IPS-NIHi7 (cell line): ENCODE data around the gene PRPF19.

Experiments
- DNase-seq: peaks from one replicate; pipeline ENCODE4 v3.0.0; 2012; ENCODE audit warnings: mixed read lengths; ENCODE audit errors: extremely low spot score

The PRPF19 gene

DNA sequence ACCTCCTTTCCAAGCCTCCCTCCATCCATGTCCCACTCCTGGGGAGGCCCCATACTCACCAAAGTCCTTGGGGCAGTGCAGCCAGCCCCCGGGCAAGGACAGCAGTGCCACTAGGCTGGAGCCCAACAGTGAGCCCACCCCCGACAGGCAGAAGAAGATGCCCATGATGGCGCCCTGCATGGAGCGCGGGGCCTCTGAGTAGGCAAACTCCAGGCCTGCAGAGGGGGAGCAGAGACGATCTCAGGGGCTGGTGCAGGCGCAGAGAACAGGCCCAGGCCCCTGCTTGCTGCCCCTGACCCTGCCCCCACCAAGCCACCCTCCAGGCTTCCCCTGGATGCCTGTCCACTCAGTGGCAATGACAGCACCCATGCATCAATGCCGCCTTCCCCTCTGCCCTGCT lies 31.4 kb upstream of the PRPF19 start:
- no peak for DNase-seq

DNA sequence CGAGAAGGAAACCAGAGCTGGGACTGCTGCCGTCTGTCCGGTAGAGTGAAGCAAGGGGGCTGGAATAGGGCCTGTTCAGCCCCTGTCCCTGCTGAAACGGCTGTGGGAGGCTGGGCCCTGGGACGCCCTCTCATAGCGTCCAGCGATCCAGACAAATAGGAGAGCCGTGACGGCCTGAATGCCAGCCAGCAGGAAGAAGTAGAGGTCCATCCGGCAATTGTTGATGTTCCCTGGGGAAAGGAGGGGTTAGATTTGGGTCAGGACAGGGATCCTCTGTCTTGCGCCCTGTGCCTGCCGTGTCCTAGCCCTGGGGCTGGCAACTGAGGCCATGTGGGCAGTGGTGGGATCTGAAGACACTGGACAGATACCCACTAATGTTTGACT lies 30.8 kb upstream of the PRPF19 start:
- no peak for DNase-seq

DNA sequence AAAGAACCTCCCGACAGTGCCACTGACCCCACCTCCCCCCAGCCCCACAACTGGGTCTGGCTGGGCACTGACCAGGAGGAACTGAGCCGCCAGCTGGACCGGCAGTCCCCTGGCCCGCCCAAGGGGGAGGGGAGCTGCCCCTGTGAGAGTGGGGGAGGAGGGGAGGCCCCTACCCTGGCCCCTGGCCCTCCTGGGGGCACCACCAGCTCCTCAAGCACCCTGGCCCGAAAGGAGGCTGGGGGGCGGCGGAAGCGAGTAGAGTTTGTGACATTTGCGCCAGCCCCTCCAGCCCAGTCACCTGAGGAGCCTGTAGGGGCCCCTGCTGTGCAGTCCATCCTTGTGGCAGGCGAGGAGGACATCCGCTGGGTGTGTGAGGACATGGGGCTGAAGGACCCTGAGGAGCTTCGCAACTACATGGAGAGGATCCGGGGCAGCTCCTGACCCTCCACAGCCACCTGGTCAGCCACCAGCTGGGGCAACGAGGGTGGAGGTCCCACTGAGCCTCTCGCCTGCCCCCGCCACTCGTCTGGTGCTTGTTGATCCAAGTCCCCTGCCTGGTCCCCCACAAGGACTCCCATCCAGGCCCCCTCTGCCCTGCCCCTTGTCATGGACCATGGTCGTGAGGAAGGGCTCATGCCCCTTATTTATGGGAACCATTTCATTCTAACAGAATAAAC lies 30.2 kb upstream of the PRPF19 start:
- no peak for DNase-seq

DNA sequence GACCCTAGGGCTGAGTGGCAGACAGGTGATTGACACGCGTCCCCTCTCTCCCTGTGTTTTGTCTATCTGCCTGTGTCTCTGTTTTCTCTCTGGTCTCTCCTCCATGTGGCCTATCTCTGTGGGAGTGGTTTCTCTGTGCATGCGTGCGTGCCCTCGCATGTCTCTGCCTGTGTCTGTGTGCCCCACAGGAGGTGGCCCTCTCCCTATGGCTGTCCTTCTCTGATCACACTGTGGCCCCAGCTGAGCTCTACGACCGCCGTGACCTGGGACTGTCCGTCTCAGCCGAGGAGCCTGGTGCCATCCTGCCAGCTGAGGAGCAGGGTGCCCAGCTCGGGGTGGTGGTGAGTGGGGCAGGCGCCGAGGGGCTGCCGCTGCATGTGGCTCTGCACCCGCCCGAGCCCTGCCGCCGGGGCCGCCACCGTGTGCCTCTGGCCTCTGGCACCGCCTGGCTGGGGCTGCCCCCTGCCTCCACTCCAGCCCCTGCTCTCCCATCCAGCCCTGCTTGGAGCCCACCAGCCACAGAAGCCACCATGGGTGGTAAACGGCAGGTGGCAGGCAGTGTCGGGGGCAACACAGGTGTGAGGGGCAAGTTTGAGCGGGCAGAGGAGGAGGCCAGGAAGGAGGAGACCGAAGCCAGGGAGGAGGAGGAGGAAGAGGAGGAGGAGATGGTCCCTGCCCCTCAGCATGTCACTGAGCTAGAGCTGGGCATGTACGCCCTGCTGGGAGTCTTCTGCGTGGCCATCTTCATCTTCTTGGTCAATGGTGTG lies 29.5 kb upstream of the PRPF19 start:
- no peak for DNase-seq

DNA sequence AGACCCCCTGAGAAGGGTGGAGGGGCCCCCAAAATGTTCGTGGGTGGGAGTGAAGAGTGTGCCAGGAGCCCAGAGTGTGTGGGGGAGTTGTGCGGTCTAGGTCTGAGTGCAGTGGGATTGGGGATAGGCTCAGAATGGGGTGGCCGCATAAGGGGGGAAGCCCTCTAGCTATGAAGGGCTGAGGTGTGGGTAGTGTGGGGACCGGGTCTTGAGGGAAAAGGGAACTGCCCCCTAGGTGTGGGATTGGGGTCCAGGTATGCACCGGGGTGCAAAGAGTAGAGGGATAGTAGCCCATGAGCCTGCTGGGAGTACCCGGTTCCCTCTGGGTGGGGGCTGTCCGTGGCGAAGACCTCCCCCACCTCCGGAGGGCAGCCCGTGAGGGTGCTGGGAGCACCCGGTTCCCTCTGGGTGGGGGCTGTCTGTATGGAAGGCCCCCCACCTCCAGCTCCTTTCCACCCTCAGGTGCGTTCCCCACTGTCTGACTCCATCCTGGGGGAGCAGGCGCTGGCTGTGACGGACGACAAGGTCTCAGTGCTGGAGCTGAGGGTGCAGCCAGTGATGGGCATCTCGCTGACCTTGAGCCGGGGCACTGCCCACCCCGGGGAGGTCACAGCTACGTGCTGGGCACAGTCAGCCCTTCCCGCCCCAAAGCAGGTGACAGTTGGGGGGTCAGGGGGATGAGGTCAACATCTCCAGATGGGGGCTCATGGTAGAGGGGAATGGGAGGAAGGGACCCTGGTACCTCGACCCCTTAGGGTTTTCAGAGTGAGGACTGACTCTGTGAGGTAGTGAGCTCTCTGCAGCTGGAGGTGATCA lies 28.6 kb upstream of the PRPF19 start:
- DNase-seq = no peak

DNA sequence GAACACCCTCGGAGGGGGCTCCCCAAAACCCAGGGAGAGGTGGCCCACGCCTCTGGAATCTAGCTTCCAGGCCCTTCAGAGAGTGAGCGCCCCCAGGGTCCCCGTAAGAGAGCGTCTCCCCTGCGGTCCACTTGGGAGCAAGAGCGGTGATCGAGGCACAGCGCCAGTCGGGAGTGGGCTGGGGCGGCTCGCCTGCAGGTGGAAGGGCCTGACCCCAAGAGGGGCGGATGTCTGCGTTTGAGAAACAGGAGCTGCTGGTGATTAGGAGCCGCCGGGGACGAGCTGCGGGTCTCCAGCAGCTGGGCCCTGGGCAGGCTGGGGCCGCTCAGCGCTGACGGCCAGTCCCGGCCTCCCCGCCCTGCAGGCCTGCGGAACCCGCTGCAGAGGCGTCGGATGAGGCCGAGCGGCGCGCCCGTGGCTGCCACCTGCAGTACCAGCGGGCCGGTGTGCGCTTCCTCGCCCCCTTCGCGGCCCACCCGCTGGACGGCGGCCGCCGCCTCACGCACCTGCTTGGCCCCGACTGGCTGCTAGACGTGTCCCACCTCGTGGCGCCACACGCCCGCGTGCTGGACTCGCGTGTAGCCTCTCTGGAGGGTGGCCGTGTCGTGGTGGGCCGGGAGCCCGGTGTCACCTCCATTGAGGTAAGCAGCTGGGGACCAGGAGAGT lies 27.9 kb upstream of the PRPF19 start:
- DNase-seq = no peak

DNA sequence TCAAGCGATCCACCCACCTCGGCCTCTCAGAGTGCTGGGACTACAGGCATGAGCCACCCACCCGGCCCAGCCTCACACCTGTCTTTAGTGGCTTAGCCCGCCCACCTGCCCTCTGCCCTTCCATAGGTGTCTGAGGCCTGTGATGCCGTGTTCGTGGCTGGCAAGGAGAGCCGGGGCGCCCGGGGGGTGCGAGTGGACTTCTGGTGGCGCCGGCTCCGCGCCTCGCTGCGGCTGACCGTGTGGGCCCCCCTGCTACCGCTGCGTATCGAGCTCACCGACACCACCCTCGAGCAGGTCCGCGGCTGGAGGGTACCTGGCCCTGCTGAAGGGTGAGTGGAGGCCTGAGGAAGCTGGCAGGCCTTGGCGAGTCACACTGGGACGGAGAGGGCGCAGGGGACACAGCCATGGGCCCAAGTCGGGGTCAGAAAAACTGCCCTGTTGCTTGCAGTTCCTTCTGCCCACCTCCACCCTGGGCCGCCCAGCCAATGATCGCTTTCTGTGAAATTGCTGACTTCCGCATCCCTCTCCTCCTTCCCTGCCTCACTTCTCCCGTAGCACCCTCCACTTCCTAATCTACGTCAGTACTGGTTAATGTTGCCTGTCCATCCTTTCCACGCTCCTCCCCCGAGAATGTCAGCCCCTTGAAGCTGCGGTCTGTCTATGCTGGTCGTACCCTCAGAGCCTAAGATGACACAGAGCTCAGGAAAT lies 27.2 kb upstream of the PRPF19 start:
- DNase-seq = no peak

DNA sequence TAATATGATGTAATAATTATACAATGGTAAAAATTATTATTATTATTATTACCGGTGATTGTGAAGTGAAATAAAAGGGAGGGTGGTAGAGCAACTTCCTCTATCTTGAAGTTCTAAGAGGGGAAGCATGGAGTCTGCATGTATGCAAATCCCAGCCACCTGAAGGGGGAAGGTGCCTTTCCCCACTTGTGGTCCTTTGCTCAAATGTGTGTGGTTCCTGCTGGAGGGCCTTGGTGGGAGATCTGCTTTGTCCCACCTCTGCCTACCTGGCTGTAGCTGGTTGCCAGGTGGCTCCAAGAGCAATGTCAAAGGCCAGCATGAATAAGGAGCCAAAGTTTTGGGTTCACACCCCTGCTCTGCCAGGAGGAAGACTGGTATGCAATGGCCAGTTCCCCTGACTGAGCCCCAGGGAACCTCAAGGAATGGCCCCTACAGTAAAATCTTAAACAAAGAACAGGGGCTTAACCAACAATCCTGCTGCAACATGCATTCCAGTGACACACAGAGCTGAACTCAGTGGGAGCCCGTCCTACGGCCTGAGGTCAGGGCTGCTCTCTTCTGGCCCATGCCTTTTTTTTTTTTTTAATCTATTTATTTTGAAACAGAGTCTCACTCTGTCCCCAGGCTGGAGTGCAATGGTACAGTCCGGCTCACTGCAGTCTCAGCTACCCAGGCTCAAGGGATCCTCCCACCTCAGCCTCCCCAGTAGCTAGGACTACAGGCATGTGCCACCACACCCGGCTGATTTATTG lies 26.4 kb upstream of the PRPF19 start:
- no peak for DNase-seq

DNA sequence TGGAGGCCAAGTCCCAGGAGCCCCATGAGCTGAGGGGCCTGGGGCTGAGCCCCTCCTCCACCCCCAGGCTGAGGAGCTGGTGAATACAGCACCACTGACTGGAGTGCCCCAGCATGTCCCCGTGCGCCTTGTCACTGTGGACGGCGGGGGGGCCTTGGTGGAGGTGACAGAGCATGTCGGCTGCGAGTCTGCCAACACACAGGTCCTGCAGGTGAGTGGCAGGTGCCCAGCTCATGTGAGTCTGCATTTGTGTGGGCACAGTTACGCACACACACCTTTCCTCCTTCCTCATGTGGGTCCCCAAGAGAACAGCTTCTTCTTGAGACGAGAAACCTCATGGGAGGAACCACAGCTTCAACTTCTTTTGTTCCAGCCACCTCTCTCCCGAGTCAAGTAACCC lies 25.5 kb upstream of the PRPF19 start:
- no peak for DNase-seq

DNA sequence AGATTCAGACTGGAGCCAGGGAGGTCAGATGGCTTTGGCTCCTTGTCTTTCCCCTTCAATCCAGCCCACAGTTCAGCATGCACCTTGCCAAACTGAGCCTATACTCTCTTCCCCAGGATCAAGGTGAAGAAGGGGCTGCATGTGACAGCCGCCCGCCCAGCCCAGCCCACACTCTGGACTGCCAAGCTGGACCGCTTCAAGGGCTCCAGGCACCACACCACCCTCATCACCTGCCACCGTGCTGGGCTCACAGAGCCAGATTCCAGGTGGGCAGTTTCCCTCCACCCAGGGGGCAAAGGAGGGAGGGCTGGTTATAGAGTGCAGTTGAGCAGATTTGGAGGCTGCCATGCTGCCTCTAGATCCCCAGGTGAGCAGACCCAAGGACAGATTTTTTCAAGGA lies 24.0 kb upstream of the PRPF19 start:
- DNase-seq = no peak

DNA sequence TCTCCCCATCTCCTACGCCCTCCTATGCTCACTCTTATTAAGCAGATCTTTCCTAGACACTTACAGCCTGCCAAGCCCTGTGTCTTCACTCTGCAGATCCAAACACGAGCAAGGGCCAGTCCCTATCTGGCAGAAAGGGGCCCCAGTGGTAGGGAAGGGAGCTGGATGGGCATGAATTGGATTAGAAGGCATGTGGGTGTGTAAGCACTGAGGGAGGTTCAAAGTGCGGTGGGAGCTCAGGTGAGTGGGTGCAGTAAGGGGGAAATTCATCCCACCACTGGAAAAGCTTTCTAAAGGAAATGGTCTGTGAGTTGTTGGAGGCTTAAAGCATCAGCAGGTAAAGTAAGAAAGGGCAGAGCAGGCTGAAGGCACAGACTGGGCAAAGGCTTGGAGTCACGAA lies 23.4 kb upstream of the PRPF19 start:
- no peak for DNase-seq

DNA sequence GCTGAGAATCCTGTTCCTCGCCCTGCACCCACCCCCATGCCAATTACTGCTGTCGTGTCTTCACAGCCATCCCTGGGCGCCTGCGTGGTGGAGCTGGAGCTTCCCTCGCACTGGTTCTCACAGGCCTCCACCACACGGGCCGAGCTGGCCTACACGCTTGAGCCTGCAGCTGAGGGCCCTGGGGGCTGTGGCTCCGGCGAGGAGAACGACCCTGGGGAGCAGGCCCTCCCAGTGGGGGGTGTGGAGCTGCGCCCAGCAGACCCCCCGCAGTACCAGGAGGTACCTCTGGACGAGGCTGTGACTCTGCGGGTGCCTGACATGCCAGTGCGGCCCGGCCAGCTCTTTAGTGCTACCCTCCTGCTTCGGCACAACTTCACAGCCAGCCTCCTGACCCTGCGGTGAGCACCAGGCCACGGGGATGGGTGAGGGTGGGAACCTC lies 22.2 kb upstream of the PRPF19 start:
- no peak for DNase-seq

DNA sequence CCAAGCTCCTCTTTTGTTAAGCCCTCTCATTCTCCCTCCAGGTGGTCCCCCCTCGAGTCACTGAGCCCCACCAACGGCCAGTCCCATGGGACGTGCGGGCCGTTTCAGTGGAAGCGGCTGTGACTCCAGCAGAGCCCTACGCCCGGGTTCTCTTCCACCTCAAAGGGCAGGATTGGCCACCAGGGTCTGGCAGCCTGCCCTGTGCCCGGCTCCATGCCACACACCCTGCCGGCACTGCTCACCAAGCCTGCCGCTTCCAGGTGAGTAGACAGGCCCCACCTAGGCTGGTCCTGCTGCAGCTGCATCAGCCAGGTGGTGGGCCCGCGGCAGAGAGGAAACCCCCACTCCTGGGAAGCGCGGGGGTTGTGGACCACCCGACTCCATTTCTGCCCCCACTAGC lies 21.2 kb upstream of the PRPF19 start:
- DNase-seq = no peak

DNA sequence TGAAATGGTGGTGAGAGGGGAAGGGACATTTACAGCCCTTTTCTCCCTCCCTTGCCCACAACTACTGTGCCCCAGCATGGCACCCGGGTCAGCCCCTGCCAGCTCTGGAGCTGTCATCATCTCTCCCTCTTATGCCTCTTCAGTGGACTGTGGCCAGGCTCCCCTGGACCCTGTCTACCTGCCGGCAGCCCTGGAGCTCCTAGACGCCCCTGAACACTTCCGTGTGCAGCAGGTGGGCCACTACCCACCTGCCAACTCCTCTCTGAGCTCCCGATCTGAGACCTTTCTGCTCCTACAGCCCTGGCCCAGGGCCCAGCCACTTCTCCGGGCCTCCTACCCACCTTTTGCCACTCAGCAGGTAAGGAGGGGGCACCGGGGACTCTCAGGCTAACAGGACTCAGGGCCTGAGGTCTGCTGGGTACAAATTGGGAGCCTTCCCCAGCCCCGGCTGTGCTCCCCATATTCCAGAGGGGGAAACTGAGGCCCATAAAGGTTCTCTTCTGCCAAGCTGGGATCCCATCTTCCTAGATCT lies 20.7 kb upstream of the PRPF19 start:
- DNase-seq = no peak

DNA sequence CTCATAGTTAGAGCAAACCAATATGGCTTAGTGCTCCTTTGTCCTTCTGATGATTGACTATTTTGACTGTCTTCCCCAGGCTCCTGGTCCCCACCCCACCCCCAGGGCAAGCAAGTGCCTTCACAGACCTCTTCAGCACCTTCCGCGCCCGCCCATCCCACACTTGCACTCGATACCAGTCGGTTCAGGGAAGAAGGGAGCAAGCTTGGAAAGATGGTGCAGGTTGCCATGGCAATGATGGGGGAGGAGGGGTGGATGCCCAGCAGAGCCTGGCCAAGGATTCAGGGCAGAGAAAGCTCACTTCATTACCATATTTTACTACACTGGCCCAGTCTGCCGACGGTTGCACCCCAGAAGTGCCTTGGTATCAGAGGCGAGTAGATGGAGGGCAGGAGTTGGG lies 20.1 kb upstream of the PRPF19 start:
- no peak for DNase-seq

DNA sequence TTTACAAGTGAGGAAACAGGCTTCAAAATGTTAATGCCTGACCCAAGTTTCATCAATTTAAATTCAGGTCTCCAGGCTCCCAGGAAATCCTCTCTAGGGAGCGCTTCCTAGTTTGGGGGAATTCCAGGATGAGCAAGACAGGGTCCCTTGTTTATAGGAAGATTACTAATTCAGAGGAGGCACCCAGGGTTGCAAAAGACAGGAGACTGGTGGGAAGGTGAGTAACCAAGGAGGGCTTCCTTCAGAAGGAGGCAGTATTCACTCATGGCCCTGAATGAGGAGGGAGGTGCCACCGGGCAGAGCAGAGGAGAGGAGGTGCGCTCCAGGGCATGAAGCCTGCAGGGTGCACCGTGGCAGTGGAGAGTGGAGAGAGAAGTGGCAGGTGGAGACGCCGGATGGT lies 19.5 kb upstream of the PRPF19 start:
- no peak for DNase-seq

DNA sequence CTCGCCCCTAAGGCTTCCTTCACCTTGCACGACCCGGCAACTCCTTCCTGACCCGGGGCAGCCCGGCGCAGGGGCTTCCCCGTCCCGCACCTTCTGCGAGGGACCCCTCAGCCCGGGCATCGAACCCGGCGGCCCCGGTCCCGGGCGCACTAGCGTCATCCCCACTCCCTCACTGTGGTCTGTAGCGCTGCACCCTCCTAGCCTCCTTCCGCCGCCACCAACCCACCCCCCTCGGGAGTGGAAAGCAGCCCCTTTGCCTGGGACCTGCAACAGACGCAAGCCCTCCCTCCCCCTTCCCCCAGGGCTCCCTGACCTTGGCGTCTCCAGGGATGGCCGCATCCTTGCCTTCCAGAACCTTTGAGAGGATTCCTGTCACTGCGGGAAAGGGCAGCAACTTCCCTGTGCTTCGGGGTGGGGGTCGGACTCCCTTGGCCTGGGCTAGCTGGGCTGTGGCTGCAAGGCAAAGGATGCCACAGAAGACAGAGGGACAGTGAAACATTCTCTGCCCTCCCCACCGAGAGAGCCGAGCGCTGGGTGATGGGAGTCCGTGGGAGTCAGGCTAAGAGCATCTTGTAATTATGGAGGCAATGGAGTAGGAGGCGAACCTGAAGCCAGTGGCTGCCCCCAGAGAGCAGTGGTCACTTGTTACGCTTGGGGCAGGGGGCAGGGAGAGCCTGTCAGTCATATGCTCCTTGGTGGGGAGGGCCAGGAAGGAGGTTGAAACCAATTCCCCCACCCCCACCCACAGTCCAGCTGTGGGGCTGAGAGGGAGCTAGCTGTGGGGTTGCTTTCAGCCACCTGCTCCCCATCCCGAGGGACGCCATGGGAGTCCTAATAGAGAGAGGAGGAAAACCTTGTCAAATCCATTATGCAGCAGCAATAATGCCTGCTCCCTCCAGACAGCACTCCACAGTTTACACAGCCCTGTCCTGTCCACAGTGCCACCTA lies 18.8 kb upstream of the PRPF19 start:
- DNase-seq = peak; percentile 46

DNA sequence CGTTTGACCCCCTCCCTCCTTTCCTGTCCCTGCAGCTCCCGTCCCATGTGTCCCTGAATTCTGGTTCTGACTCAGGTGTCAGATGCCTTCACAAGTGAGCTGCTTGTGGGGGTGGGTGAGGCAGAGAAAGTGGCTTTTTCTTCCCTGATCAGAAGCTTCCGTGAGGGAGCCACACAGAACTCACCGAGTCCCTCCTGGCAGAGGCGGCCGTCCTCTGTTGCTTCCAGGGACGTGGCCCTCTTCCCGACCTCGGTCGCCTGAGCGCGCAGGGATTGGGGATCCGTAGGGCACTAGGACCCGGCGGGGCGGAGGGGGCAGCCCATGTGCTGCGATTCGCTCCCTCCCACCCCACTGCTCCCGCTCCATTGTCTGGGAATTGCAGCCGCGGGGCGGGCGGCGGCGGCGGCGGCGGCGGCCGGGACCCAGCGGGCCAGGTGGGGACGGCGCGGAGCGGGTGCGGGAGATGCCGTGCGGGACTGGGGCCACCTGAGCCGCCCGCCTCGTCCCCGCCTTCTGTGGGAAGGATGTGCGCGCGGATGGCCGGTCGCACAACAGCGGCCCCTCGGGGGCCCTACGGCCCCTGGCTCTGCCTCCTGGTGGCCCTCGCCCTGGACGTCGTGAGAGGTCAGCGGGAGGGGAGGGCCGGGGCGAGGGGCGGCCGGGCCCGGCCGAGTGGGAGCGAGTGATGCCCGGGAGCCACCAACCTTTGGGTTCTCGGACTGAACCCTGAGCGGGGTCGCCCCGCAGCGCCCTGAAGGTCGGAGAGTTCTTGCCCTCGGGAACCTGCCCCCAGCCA lies 17.9 kb upstream of the PRPF19 start, which contains the start of gene TMEM132A:
TSS of gene TMEM132A (plus strand) at position 351 of the 796 bp plus-strand sequence. CDS start at position 525, 174 bp downstream.
- DNase-seq = peak; percentile 94

DNA sequence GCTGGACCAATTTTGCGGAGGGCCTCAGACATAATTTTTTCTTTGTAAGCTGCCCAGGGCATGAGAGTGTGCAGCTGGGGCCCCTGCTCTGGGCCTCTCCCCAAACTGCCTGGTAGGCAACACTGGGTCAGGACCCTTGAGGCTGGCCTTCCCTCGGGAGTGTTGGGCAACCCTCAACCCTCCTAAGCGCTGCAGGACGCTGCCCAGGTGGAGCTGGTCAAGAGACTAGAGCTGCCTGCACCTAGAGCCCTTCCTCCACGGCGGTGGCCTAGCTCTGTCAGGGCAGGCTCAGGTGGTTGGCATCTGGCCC lies 17.4 kb upstream of the PRPF19 start:
- no peak for DNase-seq
